Neural cell (in vitro differentiated cells): ENCODE data around the gene SDK1.

Experiments
- CTCF ChIP-seq: fragments of 450-650 bp; IDR thresholded peaks from 2 replicates; pipeline ENCODE4 v1.5.1; 2014; ENCODE audit warnings: antibody characterized with exemption, mild to moderate bottlenecking, moderate library complexity; ENCODE audit not compliant: poor library complexity, severe bottlenecking
- EP300 ChIP-seq: fragments of 450-650 bp; conservative IDR thresholded peaks from 2 replicates; pipeline ENCODE4 v1.6.1; 2014; ENCODE audit warnings: antibody characterized with exemption, mild to moderate bottlenecking, moderate library complexity; ENCODE audit not compliant: poor library complexity, severe bottlenecking
- EZH2 ChIP-seq: fragments of 200-600, 300-800 bp; shearing (Covaris generic), sonication (generic); IDR thresholded peaks from 2 replicates; pipeline ENCODE4 v1.6.1; 2014; ENCODE audit warnings: antibody characterized with exemption, low read length, borderline replicate concordance, mild to moderate bottlenecking; ENCODE audit not compliant: insufficient read depth, poor library complexity, severe bottlenecking
- MXI1 ChIP-seq: fragments of 450-650 bp; conservative IDR thresholded peaks from 2 replicates; pipeline ENCODE4 v1.6.1; 2014; ENCODE audit warnings: antibody characterized with exemption, mild to moderate bottlenecking; ENCODE audit not compliant: poor library complexity, severe bottlenecking
- POLR2AphosphoS5 ChIP-seq: IDR thresholded peaks from 2 replicates; pipeline ENCODE4 v1.6.1; 2012
- RAD21 ChIP-seq: fragments of 450-650 bp; conservative IDR thresholded peaks from 2 replicates; pipeline ENCODE4 v1.6.1; 2014; ENCODE audit warnings: antibody characterized with exemption, mild to moderate bottlenecking, moderate library complexity
- REST ChIP-seq: IDR thresholded peaks from 2 replicates; pipeline ENCODE4 v1.6.1; 2012; ENCODE audit warnings: borderline replicate concordance
- SMC3 ChIP-seq: fragments of 450-650 bp; conservative IDR thresholded peaks from 2 replicates; pipeline ENCODE4 v1.6.1; 2014; ENCODE audit warnings: antibody characterized with exemption, mild to moderate bottlenecking, moderate library complexity; ENCODE audit not compliant: poor library complexity
- TAF1 ChIP-seq: IDR thresholded peaks from 2 replicates; pipeline ENCODE4 v1.6.1; 2012; ENCODE audit warnings: low read depth

GRCh38 chr7:3569643-3570042, 268.6 kb downstream of the SDK1 start:
- TF ChIP-seq EZH2 (no peak), SMC3 (no peak), POLR2AphosphoS5 (no peak), CTCF (no peak), TAF1 (no peak), REST (no peak), EP300 (no peak), MXI1 (no peak), RAD21 (no peak)
